HTERT RPE-1 (cell line): ENCODE data around the gene LAMC3.

ENCODE experiments used
- in situ Hi-C: fragments of 300-500 bp; cut with MboI; formaldehyde crosslinking; loops from 4 replicates; pipeline ENCODE4 v1.14.3; 2020; ENCODE audit warnings: low sequenced_read_pairs

LAMC3 gene

DNA sequence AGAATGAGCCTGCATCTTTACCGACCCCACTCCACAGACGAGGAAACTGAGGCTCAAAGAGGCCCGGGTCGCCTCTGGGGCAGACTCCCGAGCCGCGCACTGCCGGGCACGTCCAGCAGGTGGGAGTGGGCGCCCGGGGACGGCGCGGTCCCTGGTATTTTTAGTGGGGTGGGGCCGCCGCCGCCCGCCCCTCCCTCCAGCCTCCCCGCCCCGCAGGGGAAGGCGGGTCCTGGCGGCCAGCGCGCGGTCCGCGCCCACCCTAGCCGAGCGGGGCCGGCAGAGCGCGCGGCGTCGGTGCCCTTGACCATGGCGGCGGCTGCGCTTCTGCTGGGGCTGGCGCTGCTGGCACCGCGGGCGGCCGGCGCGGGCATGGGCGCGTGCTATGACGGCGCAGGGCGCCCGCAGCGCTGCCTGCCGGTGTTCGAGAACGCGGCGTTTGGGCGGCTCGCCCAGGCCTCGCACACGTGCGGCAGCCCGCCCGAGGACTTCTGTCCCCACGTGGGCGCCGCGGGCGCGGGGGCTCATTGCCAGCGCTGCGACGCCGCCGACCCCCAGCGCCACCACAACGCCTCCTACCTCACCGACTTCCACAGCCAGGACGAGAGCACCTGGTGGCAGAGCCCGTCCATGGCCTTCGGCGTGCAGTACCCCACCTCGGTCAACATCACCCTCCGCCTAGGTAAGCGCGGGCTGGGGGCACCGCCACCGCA is at the start of gene LAMC3:
LAMC3 (plus strand) TSS at position 266 of the 710 bp plus-strand sequence; CDS start at position 307, 41 bp downstream.
- in situ Hi-C loops, result no loop called here

DNA sequence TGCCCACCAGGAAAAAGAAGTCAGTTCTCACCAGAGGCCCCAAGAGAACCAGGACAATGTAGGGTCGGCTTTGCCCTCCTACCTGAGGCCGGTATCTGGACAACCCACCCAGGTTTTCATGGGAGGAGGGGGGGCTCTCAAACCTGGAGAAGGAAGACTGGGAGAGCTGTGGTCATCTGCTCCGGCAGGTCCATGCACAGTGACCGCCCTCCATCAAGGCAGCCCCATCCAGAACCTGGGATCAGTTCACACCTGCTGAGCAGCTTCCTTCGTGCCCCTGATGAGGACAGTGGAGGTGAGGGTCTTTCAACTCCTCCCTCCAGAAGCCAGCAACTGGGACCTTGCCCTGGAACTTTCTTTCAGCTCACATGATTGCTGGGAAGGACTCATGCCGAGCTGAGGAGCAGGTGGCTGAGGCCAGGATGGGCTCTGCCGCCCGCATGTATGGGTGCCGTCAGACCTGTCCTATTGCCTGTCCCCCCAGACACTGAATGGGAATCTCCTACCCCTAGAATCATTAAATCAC is 49.1 kb upstream of the LAMC3 start:
- in situ Hi-C loops, result no loop called here

DNA sequence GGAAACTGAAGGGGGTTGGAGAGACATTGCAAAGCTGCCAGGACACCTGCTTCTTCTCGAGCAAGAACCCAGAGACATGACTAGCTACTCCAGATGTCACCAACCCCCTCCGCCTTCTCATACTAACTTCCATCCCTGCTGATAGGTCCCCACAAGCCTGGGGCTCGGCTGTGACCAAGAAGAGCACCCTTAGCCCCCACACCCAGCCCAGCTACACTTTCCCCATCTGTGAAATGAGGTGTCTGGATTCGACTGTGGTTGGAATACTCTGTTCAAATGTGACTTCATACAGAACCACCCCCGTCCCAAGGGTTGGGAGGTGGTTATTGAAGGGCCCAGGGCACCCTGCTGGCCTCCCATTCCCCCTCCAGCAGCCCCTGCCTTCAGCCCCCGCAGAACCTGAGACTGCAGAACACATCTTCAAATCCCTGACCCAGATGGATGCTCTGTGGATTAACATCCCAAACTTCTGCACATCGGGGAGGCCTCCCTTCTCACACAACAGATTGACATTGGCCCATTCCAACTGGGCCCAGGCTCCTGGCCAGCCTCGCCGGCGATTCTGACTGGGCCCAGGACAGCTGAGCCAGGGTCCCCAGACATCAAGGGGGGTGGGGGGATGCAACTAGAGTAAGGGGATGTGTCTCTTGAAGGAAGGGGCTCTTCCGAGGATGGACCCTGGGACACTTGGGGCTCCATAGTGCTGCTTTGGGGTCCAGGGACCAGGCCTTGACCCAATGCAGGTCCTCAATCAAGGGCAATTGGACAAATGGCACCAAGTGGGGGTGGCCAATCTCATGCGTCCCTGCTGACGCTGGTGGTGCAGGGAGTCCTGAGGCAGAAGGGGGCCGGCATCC is 48.2 kb upstream of the LAMC3 start:
- in situ Hi-C loops, result no loop called here

DNA sequence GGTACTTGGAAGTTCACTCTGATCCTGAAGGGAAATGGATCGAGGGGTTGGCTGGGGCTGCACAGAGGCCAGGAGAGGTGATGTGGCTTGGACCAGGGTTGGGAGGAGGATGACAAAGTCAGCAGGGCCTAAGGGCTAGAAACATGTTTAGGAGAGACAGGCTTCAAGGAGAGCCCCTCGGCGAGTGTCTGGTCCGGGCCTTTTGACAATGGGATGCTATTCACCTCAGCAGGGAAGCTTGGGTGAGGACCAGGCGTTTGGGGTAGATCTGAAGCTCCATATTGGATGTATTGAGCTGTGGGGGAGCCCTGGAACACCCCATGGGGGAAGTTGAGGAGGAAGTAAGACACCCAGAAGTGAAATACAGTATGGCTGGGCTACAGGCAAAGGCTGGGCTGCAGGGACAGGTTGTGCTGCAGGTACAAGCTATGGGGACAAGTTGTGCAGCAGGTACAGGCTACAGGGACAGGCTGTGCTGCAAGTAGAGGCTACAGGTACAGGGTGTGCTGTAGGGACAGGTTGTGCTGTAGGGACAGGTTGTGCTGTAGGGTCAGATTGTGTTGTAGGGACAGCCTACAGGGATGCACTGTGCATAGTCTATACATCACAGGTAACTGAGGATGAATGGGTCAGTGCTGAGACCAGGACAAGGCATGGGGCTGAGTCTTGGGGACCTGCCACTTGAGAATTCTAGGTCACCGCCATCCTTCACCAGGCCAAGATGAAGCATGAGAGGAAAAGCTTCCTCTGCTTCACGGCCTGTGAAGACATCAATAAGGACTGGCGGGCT is 47.3 kb upstream of the LAMC3 start:
- in situ Hi-C loops, result no loop called here

DNA sequence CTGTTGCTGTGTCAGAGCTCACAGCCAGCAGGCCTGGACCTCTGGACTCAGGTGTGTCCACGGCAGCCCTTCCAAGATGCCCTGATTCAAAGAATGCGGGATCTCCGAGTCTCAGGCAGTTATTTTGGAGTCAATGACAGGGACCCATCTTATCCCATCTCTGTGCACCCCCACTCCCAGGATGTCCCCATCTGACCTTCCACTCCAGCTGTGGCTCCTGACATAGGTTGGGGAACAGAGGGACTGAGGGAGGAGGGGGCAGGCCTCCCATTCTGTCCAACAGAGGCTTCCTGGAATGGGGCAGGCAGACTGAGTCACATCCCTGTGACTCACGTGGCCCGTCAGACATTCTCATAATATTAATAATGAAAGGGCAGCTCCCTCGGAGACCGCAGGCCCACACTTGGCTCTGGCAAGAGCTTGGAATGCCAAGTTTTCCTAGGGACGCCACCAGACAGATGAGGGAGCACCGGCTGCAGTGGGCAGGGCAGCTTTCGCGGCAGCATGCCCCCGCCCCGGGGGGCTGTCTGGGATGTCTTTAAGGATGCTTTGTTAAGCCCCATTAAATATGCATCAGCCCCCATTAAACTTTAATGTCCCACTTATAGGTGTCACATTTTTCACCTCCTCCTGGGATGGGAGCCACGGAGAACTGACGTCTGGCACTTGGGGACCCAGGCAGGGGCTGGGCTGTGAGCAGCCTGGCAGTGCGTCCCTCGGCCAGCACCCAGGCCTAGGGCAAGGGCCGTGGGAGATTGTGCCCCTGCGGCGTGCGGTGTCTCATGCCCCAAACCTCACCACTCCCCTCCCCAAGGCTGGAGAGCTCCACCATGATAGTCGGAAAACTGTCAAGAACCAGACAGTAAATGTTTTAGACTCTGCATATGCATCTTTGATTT is 46.3 kb upstream of the LAMC3 start:
- in situ Hi-C loops, result no loop called here

DNA sequence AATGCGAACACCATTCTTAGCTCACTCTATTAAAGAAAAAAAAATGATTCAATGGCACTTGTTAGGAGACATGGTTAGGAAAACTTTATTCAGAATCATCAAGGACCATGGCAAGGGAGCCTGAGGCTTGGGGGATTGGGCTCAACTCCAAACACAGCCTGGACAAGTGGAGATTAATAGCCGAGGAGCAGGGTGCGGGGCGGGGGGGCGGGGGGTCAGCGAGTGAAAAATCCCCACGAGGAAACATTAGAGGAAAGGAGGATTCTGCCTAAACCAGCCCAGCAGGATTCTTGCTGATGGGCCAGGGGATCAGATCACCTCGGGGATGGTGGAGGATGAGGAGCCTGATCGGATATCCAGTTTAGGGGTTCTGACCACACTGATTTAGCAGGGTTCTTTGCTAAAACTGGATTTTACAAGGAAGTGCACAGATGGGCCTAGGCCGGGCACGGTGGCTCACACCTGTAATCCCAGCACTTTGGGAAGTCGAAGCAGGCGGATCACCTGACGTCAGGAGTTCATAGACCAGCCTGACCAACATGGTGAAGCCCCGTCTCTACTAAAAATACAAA is 45.6 kb upstream of the LAMC3 start:
- in situ Hi-C loops, result no loop called here

DNA sequence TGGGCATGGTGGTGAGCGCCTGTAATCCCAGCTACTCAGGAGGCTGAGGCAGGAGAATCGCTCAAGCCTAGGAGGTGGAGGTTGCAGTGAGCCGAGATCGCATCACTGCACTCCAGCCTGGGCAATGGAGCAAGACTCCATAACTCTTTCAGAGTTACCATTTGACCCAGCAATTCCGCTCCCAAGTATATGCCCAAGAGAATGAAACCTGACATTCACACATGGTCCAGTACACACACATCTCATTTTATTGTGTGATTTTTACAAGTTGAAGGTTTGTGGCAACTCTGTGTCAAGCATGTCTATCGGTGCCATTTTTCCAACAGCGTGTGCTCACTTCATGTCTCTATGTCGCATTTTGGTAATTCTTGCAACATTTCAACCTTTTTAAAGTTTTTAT is 45.1 kb upstream of the LAMC3 start:
- in situ Hi-C loops, result no loop called here

DNA sequence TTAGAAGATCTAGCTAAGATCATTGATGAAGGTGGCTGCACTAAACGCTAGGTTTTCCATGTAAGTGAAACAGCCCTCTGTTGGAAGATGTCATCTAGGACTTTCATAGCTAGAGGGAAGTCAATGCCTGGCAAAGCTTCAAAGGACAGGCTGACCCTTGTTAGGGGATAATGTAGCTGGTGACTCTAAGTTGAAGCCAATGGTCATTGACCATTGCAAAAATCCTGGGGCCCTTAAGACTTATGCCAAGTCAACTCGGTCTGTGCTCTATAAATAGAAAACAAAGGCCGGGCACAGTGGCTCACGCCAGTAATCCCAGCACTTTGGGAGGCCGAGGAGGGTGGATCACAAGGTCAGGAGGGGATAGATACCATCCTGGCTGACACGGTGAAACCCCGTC is 43.3 kb upstream of the LAMC3 start:
- in situ Hi-C loops, result no loop called here

DNA sequence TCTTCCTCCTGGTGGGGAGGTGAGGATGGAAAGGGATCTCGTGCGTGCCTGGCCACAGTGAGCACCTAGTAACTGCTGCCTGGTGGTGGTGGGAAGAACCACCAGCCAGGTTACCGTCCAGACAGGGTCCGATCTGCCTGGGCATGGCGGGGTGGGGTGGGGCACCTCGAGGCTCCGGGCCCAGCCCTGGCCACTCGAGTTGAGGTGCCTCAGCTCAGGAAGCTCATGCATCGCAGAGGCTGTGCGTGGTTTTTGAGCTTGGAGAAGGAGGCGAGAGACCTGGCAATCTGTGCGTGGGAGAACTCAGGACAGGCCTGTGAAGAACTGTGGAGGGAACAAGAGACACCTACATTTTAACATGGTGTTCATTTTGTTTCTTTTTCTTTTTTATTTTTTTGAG is 38.9 kb upstream of the LAMC3 start:
- in situ Hi-C loops, result no loop called here

DNA sequence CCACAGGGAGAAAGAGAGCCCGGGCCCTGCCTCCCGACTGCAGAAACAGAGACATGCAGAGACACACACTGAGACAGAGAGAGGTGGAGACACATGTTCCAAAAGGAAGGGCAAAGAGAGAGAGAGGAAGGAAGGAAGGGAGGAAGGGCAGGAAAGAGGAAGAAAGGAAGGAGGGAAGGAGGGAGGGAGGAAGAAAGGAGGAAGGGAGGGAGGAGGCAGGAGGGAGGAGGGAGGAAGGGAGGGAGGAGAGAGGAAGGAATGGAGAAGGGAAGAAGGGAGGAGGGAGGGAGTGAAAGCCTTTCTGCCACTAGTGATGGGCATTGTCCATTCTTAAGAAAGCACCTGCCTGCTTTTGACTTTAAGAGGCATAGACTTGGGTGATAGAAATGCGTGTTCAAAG is 38.1 kb upstream of the LAMC3 start:
- in situ Hi-C loops, result no loop called here

DNA sequence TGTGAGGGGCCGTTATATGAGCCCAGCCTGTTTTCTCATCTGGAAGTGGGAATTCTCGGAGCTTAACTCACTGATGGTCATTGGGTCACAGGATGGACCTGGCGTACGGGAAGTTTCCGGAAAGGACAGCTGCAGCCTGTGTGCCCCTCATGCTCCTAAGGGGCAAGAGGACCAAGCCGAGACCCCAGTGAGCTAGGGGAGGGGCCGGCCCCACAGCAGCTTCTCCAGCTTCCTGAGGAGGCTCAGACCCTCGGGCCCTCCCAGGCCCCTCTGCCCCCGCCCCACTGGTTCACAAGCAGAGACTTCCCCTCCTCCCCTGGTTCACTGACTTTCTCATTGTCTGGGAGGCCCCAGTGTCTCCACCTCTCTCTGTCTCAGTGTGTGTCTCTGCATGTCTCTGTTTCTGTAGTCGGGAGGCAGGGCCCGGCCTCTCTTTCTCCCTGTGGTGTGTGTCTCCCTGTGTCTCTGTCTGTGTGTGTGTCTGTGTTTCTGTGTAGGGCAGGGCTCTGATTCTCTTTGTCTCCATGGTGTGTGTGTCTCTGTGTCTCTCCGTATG is 37.6 kb upstream of the LAMC3 start:
- in situ Hi-C loops, result no loop called here

DNA sequence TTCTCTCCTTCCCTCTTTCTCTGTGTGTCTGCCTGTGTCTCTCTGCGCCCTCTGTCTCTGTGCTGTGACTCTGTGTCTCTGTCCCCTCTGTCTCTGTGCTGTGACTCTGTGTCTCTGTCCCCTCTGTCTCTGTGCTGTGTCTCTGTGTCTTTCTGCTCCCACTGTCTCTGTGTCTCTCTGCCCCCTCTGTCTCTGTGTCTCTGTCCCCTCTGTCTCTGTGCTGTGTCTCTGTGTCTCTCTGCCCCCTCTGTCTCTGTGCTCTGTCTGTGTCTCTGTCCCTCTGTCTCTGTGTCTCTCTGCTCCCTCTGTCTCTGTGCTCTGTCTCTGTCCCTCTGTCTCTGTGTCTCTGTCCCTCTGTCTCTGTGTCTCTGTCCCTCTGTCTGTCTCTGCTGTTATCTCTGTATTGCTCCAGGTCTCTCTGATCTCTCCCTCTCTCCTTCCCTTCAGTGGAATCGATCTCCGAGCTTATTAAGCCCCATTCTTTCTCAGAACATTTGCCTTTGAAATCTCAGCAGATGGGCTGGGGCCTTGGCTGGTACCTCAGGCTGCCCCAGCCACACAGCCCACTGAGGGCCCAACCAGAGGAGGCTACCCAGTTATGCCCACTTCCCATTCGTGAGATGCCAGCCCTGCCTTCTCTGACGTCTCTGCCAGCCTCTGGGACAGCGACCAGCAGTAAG is 36.6 kb upstream of the LAMC3 start:
- in situ Hi-C loops, result no loop called here

DNA sequence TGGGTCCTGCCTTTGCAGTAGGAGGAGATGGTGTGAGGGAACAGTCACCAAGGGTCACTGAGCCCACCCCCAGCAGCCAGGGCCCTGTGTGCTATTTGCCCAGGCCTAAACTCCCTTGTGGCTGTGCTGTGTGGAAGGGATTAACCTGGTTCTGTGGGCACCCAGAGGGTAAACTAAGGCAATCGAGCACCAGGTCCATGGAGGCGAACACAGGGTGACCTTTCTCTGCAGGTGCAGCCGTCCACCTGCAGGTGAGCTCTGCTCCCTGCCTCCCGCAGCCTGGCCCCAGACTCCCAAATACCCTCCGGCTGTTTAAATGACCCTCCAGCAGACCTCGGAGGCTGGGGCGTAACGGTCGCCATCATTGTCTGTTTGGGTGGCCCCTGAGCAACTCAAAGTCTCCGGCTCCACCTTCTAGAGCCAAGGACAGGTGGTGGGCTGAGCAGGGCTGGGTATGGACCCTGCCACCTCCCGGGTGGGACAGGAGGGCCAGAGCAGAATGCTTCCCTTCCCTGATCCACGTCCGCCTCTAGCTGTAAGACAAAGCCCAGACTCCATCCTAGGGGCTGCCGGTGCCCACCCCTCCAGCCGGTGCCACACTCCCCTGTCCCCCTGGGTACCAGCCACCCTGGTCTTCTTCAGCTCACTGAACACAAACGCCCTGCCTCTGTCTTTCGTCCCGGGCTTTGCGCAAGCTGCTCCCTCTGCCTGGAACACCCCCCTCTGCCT is 35.9 kb upstream of the LAMC3 start:
- in situ Hi-C loops, result no loop called here

DNA sequence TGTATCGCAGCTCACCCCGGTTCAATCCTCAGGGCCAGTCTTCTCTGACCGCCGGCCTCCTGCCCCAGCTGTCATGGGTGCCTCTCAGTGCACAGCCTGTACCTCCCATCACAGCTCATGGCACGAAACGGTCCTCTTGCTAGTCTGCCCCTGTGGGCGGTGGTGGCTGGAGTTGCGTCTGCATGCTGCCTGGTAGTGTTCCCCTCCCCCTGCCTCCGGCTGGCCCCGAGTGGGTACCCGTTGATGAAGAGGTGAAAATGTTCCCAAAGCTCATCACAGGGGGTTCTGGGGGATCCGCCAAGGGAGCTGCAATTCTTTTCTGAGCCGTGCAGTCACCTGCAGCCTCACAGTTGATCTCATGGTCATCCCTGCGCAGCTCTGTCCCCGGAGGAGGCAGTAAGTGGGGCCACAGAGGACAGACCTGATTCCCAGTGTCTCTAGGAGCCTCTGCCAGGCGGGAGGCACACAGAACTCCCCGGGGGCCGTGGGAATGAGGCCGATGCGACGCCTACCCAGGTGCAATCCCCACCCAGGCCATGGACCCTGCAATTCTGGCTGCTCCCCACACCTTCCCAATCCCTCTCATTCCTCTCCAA is 35.2 kb upstream of the LAMC3 start:
- in situ Hi-C loops, result no loop called here

DNA sequence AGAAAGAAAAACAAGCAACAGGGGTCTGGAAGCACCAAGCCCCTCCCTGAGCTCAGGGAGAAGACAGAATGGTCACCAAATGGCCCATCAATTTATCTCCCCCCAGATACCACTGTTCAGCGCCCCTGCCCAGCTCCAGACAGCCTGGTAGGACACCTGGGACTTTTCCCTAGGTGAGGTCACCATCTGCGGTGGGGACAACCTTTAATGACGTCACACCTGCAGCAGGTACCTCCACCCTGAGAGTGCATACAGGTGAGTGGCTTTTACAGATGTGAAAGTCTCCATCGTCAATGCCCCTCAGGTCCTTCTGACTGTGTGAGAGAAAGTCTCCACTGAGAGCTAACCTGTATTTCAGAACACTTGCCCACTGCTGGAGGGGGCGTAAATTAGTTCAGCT is 34.3 kb upstream of the LAMC3 start:
- in situ Hi-C loops, result no loop called here

DNA sequence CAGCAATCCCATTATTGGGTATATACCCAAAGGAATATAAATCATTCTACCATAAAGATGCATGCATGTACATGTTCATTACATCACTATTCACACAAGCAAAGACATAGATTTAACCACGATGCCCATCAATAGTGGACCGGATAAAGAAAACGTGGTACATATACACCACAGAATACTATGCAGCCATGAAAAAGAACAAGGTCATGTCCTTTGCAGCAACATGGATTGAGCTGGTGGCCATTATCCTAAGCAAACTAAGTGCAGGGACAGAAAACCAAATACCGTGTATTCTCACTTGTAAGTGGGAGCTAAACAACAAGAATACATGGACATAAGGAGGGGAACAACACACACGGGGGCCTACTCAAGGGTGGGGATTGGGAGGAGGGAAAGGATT is 33.8 kb upstream of the LAMC3 start:
- in situ Hi-C loops, result no loop called here

DNA sequence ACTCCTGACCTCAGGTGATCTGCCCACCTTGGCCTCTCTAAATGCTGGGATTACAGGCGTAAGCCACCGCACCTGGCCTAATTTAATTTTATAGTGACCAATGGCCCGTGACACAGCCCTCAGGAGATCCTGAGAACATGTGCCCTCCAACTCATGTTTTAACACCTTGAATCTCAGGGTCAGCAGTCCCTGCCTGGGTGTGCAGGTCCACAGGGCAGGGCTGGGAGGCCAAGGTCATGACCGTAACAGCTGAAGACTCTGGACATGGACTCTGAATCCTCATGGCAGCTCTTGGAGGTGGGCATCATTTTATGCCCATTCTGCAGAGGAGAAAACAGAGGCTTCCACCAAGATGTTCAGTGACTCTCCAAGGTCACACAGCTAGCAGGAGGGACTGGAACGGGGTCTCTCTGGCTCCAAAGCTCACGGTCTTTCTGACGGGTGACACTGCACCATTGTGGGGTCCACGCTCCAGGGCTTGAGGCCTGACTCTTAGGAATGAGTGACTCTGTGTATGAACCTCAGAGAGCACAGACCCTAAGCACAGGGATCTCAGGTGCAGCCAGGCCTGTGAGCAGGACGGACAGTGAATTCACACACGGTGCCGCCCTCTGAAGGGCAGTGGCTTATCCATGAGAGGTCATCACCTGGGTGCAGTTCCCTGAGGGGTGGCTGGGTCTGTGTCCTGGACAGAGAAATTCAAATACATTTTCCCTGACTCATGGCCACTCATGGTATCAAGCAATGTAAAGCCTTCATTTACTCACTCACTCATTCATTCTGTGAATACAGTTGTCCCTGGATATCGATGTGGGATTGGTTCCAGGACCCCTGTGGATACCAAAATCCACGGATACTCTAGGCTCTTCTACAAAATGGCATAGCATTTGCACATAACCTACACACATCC is 32.8 kb upstream of the LAMC3 start:
- in situ Hi-C loops, result no loop called here
